K562 (cell line): ENCODE data around the gene ZDHHC5. TPM values are rescaled to one million over a fixed set of nuclear protein-coding genes. Genes with fewer than 3 reads are reported as not detected.

Experiments used
- ATAC-seq: fragments of 200-7000 bp; cut with Tn5 transposase; 3 replicates; pipeline ENCODE4 v1.9.1; 2020; ENCODE audit warnings: moderate library complexity
- BruUV-seq: library from RNA; stranded (reverse); fragments of 400-500 nt; replicated peaks from 2 replicates; lab custom pipeline; 2021; lab: Mats Ljungman, UMichigan
- CTCF ChIA-PET: fragments of 300-600 bp; formaldehyde crosslinking; extraction: SDS; loops from one replicate; lab custom pipeline; 2021; ENCODE audit warnings: low intra/inter-chr PET ratio; lab: Yijun Ruan, JAX
- POLR2A ChIA-PET: fragments of 300-600, 350-650 bp; sonication (Branson Sonifier 250); formaldehyde crosslinking; extraction: SDS; loops from one replicate; lab custom pipeline; 2021; ENCODE audit warnings: antibody characterized with exemption, inconsistent platforms; lab: Yijun Ruan, JAX
- DNase-seq, 4 experiments: peaks; one replicate each; pipeline versions ENCODE4 v3.0.0 to v3.0.0-alpha.2; 2011 to 2018; ENCODE audit warnings: low spot score in 3 of 4, mixed read lengths in 3 of 4; ENCODE audit errors: extremely low read depth in 1 of 4
- FAIRE-seq: peaks from 2 replicates; lab custom pipeline; 2011; peaks lifted over from hg19 to GRCh38; lab: Jason Lieb, UNC
- H2AFZ ChIP-seq: 2 replicates; pipeline ENCODE4 v1.6.0; 2011; ENCODE audit warnings: low read depth, low read length, control low read depth, inconsistent platforms
- H3K27ac ChIP-seq: fragments of 200-600 bp; 3 replicates; pipeline ENCODE4 v1.8.0; 2011; ENCODE audit warnings: low read depth, mild to moderate bottlenecking, control low read depth, inconsistent platforms, low read length, moderate library complexity, mixed read lengths; ENCODE audit errors: extremely low read depth
- H3K27me3 ChIP-seq, 2 experiments: fragments of 300-600 bp in 1 of 2; 2 replicates in 1 of 2; 3 replicates in 1 of 2; pipeline versions ENCODE4 v1.6.0 to v1.8.0; 2011; ENCODE audit warnings: inconsistent platforms in 2 of 2, low read length in 2 of 2, mild to moderate bottlenecking in 1 of 2, mixed read lengths in 1 of 2, moderate library complexity in 1 of 2; ENCODE audit not compliant: control insufficient read depth in 2 of 2, insufficient read depth in 2 of 2
- H3K36me3 ChIP-seq: fragments of 300-600 bp; 3 replicates; pipeline ENCODE4 v1.8.0; 2011; ENCODE audit warnings: mild to moderate bottlenecking, low read length, inconsistent platforms; ENCODE audit not compliant: control insufficient read depth, insufficient read depth
- H3K4me1 ChIP-seq, 2 experiments: fragments of 200-600 bp in 1 of 2; replicated peaks in 1 of 2; 2 replicates in 1 of 2; 3 replicates in 1 of 2; pipeline versions ENCODE4 v1.5.1 to v1.8.0; 2011; ENCODE audit warnings: inconsistent platforms in 2 of 2, low read length in 2 of 2, mild to moderate bottlenecking in 1 of 2, mixed read lengths in 1 of 2, moderate library complexity in 1 of 2; ENCODE audit not compliant: control insufficient read depth in 2 of 2, insufficient read depth in 2 of 2
- H3K4me2 ChIP-seq: 2 replicates; pipeline ENCODE4 v1.6.1; 2011; ENCODE audit warnings: low read length, control low read depth, inconsistent platforms, mixed read lengths; ENCODE audit not compliant: insufficient read depth
- H3K4me3 ChIP-seq: fragments of 200-600 bp; sonication (generic), shearing (Covaris generic); 2 replicates; pipeline ENCODE4 v1.5.1; 2016; ENCODE audit warnings: control low read depth, inconsistent platforms
- H3K79me2 ChIP-seq: fragments of 200-600 bp; 3 replicates; pipeline ENCODE4 v1.8.0; 2011; ENCODE audit warnings: low read length, inconsistent platforms; ENCODE audit not compliant: control insufficient read depth, insufficient read depth
- H3K9ac ChIP-seq, 2 experiments: 2 replicates each; pipeline versions ENCODE4 v1.6.0 to v1.6.1; 2011; ENCODE audit warnings: low read depth in 2 of 2, low read length in 2 of 2, control low read depth in 1 of 2, inconsistent platforms in 1 of 2, mild to moderate bottlenecking in 1 of 2, mixed read lengths in 1 of 2; ENCODE audit not compliant: insufficient read depth in 1 of 2
- H3K9me1 ChIP-seq: one replicate; pipeline ENCODE4 v1.6.0; 2011; ENCODE audit warnings: inconsistent platforms, mild to moderate bottlenecking, low read length, moderate library complexity; ENCODE audit not compliant: control insufficient read depth, insufficient read depth
- H3K9me3 ChIP-seq: replicated peaks from 2 replicates; pipeline ENCODE4 v1.5.1; 2011; ENCODE audit warnings: low read depth, low read length, inconsistent platforms; ENCODE audit not compliant: control insufficient read depth, insufficient read depth
- H4K20me1 ChIP-seq: replicated peaks from 2 replicates; pipeline ENCODE4 v1.6.1; 2011; ENCODE audit warnings: low read length, inconsistent platforms, mixed read lengths; ENCODE audit not compliant: control insufficient read depth, insufficient read depth
- AFF4 ChIP-seq: sonication (generic); formaldehyde crosslinking; IDR thresholded peaks from 2 replicates; pipeline ENCODE4 v1.8.0; 2023; ENCODE audit warnings: mild to moderate bottlenecking, missing genetic modification reagents
- FOSL1 ChIP-seq: fragments of 200-800 bp; sonication (Bioruptor generic); conservative IDR thresholded peaks from 2 replicates; pipeline ENCODE4 v1.6.1; 2016; ENCODE audit warnings: missing genetic modification characterization, missing compliant biosample characterization
- ZBTB40 ChIP-seq, 2 experiments: fragments of 450-650 bp in 1 of 2; sonication (generic) in 1 of 2; formaldehyde crosslinking in 1 of 2; IDR thresholded peaks; 2 replicates each; pipeline versions ENCODE4 v1.7.1 to v1.9.0; 2016 to 2022; ENCODE audit warnings: inconsistent platforms in 1 of 2, mild to moderate bottlenecking in 1 of 2, missing genetic modification reagents in 1 of 2
- ZNF395 ChIP-seq: fragments of 200-800 bp; sonication (Bioruptor generic); IDR thresholded peaks from 2 replicates; pipeline ENCODE4 v1.6.1; 2017; ENCODE audit warnings: missing genetic modification characterization, missing compliant biosample characterization
- whole genome bisulfite sequencing: fragments of 100-300 bp; shearing (Covaris generic); methylation state at CpG from one replicate; pipeline ENCODE4 v1.1.6; 2016; ENCODE audit warnings: low coverage, mixed read lengths; ENCODE audit not compliant: insufficient coverage; ENCODE audit errors: missing lambda C conversion rate; 5-methylcytosine and 5-hydroxymethylcytosine counted together
- in situ Hi-C: fragments of 300-500 bp; cut with MboI; formaldehyde crosslinking; loops from 4 replicates; pipeline ENCODE4 v1.15.0; 2018; ENCODE audit warnings: inconsistent platforms, mixed read lengths
- intact Hi-C: fragments of 100-400 bp; cut with micrococcal nuclease; formaldehyde crosslinking; loops from 2 replicates; pipeline ENCODE4 v1.14.2; 2022
- polyA plus RNA-seq, 8 experiments: library from polyadenylated mRNA; depleted of rRNA in 4 of 8; stranded (reverse) in 5 of 8; unstranded in 3 of 8; fragments of >200 nt; fragmentation: Nextera tagmentation in 2 of 8; fragmentation: Illumina TruSeq in 1 of 8; extraction: Ambion mirVana in 2 of 8; extraction: Trizol in 1 of 8; gene quantifications; 2 replicates each; pipeline versions ENCODE4 v1.2.1 to v1.2.3, GENCODE V29; 2011 to 2014; ENCODE audit warnings: inconsistent platforms in 1 of 8, missing spikeins in 1 of 8
- total RNA-seq, 7 experiments: library from RNA; depleted of rRNA in 6 of 7; stranded (reverse); fragments of >200 nt in 6 of 7; fragmentation: Illumina TruSeq in 2 of 7; extraction: Trizol in 2 of 7; gene quantifications; 2 replicates each; pipeline versions ENCODE4 v1.2.1 to v1.2.3, GENCODE V29; 2011 to 2021; ENCODE audit warnings: low replicate concordance in 1 of 7

The ZDHHC5 gene
- total and polyA plus RNA-seq, 9 of the 15 experiments (the other 6 are each of a cell fraction or from before 2014, with no cell fraction given), result 3.8 to 64.2 (median 35.9) TPM

- peak overlapping the region in 1 of 2 experiments; percentile 59; a peak in 2 of 4 replicates for H3K9ac ChIP-seq
- intact Hi-C loops, result no loop called here
- DNase-seq (no peak), FAIRE-seq (no peak), ATAC-seq (no peak)
- H2AFZ ChIP-seq, result peak overlapping the region; percentile 97
- no peaks in the 10 kb centered on the region for H3K9me3 ChIP-seq
- no peaks in the 10 kb centered on the region for H3K9me1 ChIP-seq
- CTCF ChIA-PET, result no interaction called here
- peak overlapping the region; percentile 57; the same call in 2 of the 3 replicates for H3K27ac ChIP-seq
- H4K20me1 ChIP-seq, result no peaks in the 10 kb centered on the region
- peaks cover 23% of the 10 kb centered on the region for H3K79me2 ChIP-seq
- H3K36me3 ChIP-seq, result peaks cover 28% of the 10 kb centered on the region; the same call in 2 of the 3 replicates
- peak overlapping the region; percentile 78 for H3K4me2 ChIP-seq
- BruUV-seq, result TSS peak; percentile 91
- POLR2A ChIA-PET, result interaction anchor here (1.0 to 1.7 kb wide), 2 partner anchors 10 to 21 kb away, joined by 3 to 6 read pairs; no protein-coding TSS in a partner anchor
- in situ Hi-C loops, result loop anchor here (25.0 kb wide), 1 partner anchor 855 kb away; the partner anchor contains the start of gene OR5B21
- no peaks in the 10 kb centered on the region for H3K27me3 ChIP-seq
- peak overlapping the region; percentile 76 for H3K4me3 ChIP-seq
- H3K4me1 ChIP-seq, result peaks cover 4 to 11% of the 10 kb centered on the region in 2 experiments; a peak in 3 of 5 replicates
- 0 out of 2 replicates have a peak, but pooled peaks have one; percentile 15 for TF ChIP-seq AFF4 (CRISPR knock-in tag)
- peak; percentile 70; the same call in 1 of the 2 replicates for TF ChIP-seq ZNF395 (CRISPR knock-in tag)
- no peak for TF ChIP-seq ZBTB40 (IDR thresholded peaks at IDR 0.05)
- no peak for TF ChIP-seq ZBTB40 (CRISPR knock-in tag; IDR thresholded peaks at IDR 0.05)
- TF ChIP-seq FOSL1 (tag), result peak; percentile 35; the same call in 1 of the 2 replicates
- 7% methylated on average over 5 of the region's 5 CpGs for WGBS
Observed at GRCh38 chr11:57656885-57657193, 11.1 kb upstream of the ZDHHC5 start.
